Activated CD8-positive, alpha-beta T cell treated with anti-CD3 and anti-CD28 coated beads for 36 hours (primary cell): Measurements from ENCODE around the gene MVD. TPM values are rescaled to one million over a fixed set of nuclear protein-coding genes. Genes with fewer than 3 reads are reported as not detected.

Experiments
- ATAC-seq: fragments of 200-7000 bp; cut with Tn5 transposase; one replicate; pipeline ENCODE4 v1.10.0; 2021; ENCODE audit warnings: mild to moderate bottlenecking, moderate library complexity
- CTCF ChIA-PET: fragments of 350-600 bp; sonication (Branson Sonifier 250); formaldehyde crosslinking; loops from one replicate; lab custom pipeline; 2021; ENCODE audit warnings: antibody characterized with exemption; lab: Charles Lee
- POLR2A ChIA-PET: fragments of 350-600 bp; sonication (Branson Sonifier 250); formaldehyde crosslinking; loops from one replicate; lab custom pipeline; 2021; ENCODE audit warnings: antibody characterized with exemption; lab: Charles Lee
- DNase-seq: peaks from one replicate; pipeline ENCODE4 v3.0.0-alpha.2; 2020
- H3K27ac Mint-ChIP-seq: one replicate; pipeline ENCODE4 v1.8.0; 2021; ENCODE audit warnings: mild to moderate bottlenecking, mixed read lengths
- H3K27me3 Mint-ChIP-seq: one replicate; pipeline ENCODE4 v1.8.0; 2021; ENCODE audit warnings: mixed read lengths
- H3K36me3 Mint-ChIP-seq: one replicate; pipeline ENCODE4 v1.8.0; 2021; ENCODE audit warnings: low read depth, mixed read lengths
- H3K4me1 Mint-ChIP-seq: one replicate; pipeline ENCODE4 v1.8.0; 2021; ENCODE audit warnings: low read depth, mixed read lengths
- H3K4me3 Mint-ChIP-seq: one replicate; pipeline ENCODE4 v1.8.0; 2021; ENCODE audit warnings: mild to moderate bottlenecking, moderate library complexity, mixed read lengths
- H3K9me3 Mint-ChIP-seq: one replicate; pipeline ENCODE4 v1.8.0; 2021; ENCODE audit warnings: mixed read lengths
- CTCF ChIP-seq: fragments of 200-600 bp; IDR thresholded peaks from one replicate; pipeline ENCODE4 v1.8.0; 2022; ENCODE audit warnings: antibody characterized with exemption, mild to moderate bottlenecking
- intact Hi-C: fragments of 100-400 bp; cut with micrococcal nuclease; formaldehyde crosslinking; loops from one replicate; pipeline ENCODE4 v1.10.0; 2022
- total RNA-seq, 2 experiments: library from RNA; stranded (reverse); gene quantifications; one replicate each; pipeline ENCODE4 v1.2.3, GENCODE V29; 2021

Gene MVD
- total RNA-seq, 2 experiments from 2014 or later: 83.1 to 89.9 TPM

- DNase-seq (peak; percentile 27), ATAC-seq (no peak)
- intact Hi-C loops: no loop called here
- Mint-ChIP-seq H3K9me3 (no peaks in the 10 kb centered on the region), H3K4me1 (peaks cover 37% of the 10 kb centered on the region), H3K36me3 (peaks cover 5% of the 10 kb centered on the region), H3K4me3 (peak overlapping the region; percentile 15), H3K27ac (peak overlapping the region; percentile 59), H3K27me3 (peaks cover 20% of the 10 kb centered on the region)
- ChIA-PET POLR2A (interaction anchor here (0.6 to 2.5 kb wide), 11 partner anchors 9 to 1140 kb away, joined by 3 to 28 read pairs (median 3); partner anchors contain the start of genes CYBA and ZC3H18), CTCF (interaction anchor here (0.6 to 1.4 kb wide), 4 partner anchors 8 to 201 kb away, joined by 3 to 8 read pairs (median 4); partner anchors contain the start of gene SNAI3)
- no peak for TF ChIP-seq CTCF
Observed at GRCh38 chr16:88636488-88637265, 26.2 kb downstream of the MVD start.

- POLR2A ChIA-PET: interaction anchor here (1.7 to 2.5 kb wide), 2 partner anchors 13 to 65 kb away, joined by 14 to 28 read pairs; partner anchors contain the start of genes CYBA and ZC3H18
- peaks cover 39% of the 10 kb centered on the region for H3K4me1 Mint-ChIP-seq
- DNase-seq (no peak), ATAC-seq (no peak)
- H3K4me3 Mint-ChIP-seq: peak overlapping the region; percentile 22
- CTCF ChIA-PET: no interaction called here
- H3K9me3 Mint-ChIP-seq: no peaks in the 10 kb centered on the region
- no peak overlapping the region for H3K27ac Mint-ChIP-seq
- peaks cover 20% of the 10 kb centered on the region for H3K27me3 Mint-ChIP-seq
- no peak for TF ChIP-seq CTCF
- peaks cover 5% of the 10 kb centered on the region for H3K36me3 Mint-ChIP-seq
- intact Hi-C loops: no loop called here
Observed at GRCh38 chr16:88635671-88636319, 27.1 kb downstream of the MVD start.

GRCh38 chr16:88634994-88635670 is 27.8 kb downstream of the MVD start:
- CTCF ChIA-PET: no interaction called here

GRCh38 chr16:88634141-88634993 is 28.5 kb downstream of the MVD start:
- ChIA-PET POLR2A (no interaction called here), CTCF (no interaction called here)
- DNase-seq: peak; percentile 81
- Mint-ChIP-seq H3K27ac (peak overlapping the region; percentile 42), H3K4me3 (peak overlapping the region; percentile 66), H3K4me1 (peaks cover 39% of the 10 kb centered on the region), H3K9me3 (no peaks in the 10 kb centered on the region), H3K27me3 (peaks cover 10% of the 10 kb centered on the region), H3K36me3 (peaks cover 5% of the 10 kb centered on the region)
- peak; percentile 47 for ATAC-seq
- intact Hi-C loops: no loop called here
- no peak for TF ChIP-seq CTCF

More at GRCh38 chr16:88634994-88635670, 27.8 kb downstream of the MVD start:
- ATAC-seq (no peak), DNase-seq (peak; percentile 37)
- Mint-ChIP-seq H3K4me1 (peaks cover 39% of the 10 kb centered on the region), H3K9me3 (no peaks in the 10 kb centered on the region), H3K4me3 (peak overlapping the region; percentile 66), H3K36me3 (peaks cover 5% of the 10 kb centered on the region), H3K27ac (peak overlapping the region; percentile 78), H3K27me3 (peaks cover 16% of the 10 kb centered on the region)
- no peak for TF ChIP-seq CTCF
- intact Hi-C loops: no loop called here
- POLR2A ChIA-PET: interaction anchor here (2.5 kb wide), 1 partner anchor 65 kb away, joined by 14 read pairs; the partner anchor contains the start of gene ZC3H18
